HG03558 (cell line): ENCODE measurements around the gene METTL27.
"Not testable (repeated sequence)": the region's sequence is repeated elsewhere in the genome, so short reads cannot be mapped to it uniquely, and the experiment has no call there.

ENCODE experiments used
- ATAC-seq: cut with Tn5 transposase; IDR thresholded peaks from one replicate; pipeline ENCODE4 v1.9.1; 2021; ENCODE audit warnings: moderate number of reproducible peaks; ENCODE audit not compliant: unreplicated experiment; ENCODE audit errors: extremely low read depth

The METTL27 gene

DNA sequence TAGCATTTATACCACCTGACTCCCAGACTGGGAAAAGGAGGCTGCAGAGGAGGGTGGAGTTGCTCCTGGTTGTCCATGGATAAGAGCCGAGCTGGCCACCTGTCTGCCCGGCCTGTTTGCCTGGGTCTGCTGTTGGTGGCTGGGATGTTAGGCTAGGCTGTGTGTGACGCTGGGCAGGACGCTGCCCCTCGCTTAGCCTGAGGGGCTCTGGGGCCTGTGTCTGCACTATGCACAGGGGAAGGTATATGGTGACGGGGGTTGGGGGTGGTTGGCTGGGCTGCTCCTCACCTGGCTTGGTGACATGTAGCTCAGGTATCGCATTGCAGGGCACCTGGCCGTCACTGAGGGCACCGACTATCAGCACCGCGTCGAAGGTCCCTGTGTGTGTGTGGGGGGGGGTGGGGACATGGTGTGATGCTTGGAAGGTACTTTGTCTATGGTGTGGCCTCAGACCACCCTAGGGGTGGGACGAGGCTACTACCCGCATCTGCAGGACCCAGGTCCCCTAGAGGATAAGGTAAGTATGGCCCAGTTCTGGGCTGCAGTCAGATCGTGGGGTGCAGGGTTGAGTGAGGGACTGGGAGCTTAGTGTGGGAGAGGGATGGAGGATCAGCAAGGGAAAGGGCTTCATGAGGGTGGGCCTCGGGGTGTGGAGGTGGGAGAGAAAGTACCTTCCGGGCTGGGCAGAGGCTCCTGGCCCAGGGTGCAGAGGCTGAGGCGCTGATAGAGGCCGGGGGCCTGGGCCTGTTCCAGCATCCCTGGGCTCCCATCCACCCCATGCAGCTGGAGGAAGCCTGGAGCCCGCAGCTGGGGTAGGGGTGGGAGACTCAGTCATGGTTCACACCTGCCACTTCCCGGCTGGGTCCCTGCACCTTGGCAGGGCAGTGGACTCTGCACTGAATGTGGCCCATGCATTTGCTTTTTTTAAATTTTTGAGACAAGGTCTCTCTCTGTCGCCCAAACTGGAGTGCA is 2.3 kb downstream of the METTL27 start:
- ATAC-seq, result no peak

GRCh38 chr7:73839290-73839689 is 3.0 kb downstream of the METTL27 start:
- ATAC-seq, result no peak

- no peak for ATAC-seq
These were observed 3.7 kb downstream of the METTL27 start for GRCh38 chr7:73838642-73839041.

GRCh38 chr7:73837167-73837566 is 5.1 kb downstream of the METTL27 start:
- ATAC-seq, result not testable (repeated sequence)

GRCh38 chr7:73834626-73835191 is 7.6 kb downstream of the METTL27 start:
- no peak for ATAC-seq

DNA sequence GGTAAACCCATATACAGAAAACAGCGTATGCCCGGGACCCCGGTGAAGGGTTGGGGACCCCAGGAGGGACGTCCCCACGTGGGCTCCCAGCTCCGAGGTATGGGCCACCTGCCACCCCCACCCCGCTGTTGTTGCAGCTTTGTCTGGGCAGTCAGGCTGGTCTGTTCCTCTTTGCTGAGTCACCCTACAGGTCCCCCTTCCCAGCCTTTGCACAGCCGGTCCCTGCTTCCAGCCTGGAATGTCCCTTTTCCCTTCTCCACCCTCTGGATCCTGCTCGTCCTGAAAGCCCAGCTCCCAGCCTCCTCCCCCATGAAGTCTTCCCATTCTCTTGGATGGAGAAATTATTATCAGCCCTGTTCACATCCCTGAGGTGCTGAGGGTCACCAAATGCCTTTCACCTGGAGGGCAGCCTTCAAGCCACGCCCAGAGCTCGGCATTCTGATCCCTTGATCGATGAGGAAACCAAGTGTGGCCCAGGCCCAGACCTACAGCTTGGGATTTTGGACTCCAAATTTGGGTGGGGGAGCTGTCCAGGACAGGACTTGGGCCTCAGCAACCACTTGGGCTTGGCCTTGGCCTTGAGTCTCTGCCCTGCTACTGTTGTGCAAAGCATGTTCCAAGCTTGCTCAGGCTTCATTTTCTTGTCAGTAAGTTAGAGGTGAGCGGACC is 8.9 kb downstream of the METTL27 start:
- ATAC-seq, result no peak

DNA sequence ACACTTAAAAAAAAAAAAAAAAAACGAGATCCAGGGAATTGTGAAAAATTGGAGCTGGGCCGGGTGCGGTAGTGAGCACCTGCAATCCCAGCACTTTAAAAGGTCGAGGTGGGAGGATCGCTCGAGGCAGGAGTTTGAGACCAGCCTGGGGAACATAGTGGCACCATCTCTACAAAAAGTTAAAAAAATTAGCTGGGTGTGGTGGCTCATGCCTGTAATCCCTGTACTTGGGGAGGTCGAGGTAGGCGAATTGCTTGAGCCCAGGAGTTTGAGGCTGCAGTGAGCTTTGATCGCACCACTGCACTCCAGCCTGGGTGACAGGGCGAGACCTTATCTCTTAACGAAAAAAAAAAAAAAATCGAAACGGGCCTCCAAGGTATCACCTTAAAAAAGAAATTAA is 9.5 kb downstream of the METTL27 start:
- ATAC-seq, result no peak

DNA sequence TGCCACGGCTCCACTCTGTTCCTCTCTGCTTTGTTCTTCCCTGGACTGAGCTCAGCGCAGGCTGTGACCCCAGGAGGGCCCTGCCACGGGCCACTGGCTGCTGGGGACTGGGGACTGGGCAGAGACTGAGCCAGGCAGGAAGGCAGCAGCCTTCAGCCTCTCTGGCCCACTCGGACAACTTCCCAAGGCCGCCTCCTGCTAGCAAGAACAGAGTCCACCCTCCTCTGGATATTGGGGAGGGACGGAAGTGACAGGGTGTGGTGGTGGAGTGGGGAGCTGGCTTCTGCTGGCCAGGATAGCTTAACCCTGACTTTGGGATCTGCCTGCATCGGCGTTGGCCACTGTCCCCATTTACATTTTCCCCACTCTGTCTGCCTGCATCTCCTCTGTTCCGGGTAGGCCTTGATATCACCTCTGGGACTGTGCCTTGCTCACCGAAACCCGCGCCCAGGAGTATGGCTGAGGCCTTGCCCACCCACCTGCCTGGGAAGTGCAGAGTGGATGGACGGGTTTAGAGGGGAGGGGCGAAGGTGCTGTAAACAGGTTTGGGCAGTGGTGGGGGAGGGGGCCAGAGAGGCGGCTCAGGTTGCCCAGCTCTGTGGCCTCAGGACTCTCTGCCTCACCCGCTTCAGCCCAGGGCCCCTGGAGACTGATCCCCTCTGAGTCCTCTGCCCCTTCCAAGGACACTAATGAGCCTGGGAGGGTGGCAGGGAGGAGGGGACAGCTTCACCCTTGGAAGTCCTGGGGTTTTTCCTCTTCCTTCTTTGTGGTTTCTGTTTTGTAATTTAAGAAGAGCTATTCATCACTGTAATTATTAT is 10.3 kb downstream of the METTL27 start:
- ATAC-seq, result no peak

DNA sequence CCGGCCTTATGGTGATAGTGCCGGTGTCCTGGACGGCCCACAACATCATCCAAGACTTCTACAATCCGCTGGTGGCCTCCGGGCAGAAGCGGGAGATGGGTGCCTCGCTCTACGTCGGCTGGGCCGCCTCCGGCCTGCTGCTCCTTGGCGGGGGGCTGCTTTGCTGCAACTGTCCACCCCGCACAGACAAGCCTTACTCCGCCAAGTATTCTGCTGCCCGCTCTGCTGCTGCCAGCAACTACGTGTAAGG is 10.8 kb downstream of the METTL27 start:
- no peak for ATAC-seq

DNA sequence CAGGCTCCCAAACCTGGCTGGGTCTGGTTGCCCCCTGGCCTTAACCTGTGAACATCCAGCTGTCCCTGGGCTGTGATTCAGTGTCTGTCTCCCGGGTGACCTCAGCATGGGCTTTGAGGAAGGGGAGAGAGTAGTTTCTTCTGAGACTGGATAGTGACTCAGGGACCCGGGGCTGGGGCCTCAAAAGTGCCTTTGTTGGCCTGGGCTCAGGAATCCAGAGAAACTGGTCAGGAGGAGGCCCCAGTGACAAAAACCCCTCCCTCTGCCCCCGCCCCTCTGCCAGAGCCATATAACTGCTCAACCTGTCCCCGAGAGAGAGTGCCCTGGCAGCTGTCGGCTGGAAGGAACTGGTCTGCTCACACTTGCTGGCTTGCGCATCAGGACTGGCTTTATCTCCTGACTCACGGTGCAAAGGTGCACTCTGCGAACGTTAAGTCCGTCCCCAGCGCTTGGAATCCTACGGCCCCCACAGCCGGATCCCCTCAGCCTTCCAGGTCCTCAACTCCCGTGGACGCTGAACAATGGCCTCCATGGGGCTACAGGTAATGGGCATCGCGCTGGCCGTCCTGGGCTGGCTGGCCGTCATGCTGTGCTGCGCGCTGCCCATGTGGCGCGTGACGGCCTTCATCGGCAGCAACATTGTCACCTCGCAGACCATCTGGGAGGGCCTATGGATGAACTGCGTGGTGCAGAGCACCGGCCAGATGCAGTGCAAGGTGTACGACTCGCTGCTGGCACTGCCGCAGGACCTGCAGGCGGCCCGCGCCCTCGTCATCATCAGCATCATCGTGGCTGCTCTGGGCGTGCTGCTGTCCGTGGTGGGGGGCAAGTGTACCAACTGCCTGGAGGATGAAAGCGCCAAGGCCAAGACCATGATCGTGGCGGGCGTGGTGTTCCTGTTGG is 11.4 kb downstream of the METTL27 start, which contains the start of gene CLDN4:
Gene CLDN4 (plus strand): TSS at position 316 of the 903 bp plus-strand sequence. CDS start 206 bp downstream, at position 522.
- ATAC-seq, result no peak

DNA sequence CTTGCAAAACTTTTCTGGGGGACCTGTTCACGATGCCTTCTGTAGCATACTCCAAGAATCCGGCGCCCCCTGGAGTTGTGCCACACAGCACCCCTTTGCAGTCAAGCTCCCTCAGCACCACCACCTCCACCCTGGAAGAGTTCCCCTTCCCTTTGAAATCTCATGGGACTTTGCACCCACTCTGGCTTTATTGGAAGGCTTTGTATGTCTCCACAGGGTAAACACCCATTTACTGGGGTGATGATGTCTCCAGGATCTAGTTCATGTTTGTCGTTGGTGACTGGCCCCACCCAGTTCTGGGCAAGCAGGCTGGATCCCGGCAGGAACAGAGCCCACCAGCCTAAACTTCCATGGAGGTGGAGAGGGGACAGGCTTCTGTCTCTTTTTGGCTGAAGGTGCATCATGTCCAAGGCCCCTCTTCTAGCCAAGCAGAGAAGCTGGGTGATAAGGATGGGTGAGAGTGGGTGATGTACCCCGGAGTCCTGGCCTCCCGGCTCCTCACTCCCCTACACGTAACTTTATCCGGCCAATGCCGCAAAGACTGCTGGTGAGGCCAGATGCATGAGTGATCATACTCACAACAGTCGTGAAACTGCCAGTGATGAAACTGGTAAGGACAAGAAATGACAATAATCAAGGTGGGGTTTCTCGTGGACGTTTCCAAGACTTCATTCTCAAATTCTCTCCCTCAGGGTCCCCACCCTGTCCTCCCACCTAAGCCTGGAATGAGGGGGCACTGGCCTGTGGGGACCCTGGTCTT is 12.2 kb downstream of the METTL27 start:
- no peak for ATAC-seq

DNA sequence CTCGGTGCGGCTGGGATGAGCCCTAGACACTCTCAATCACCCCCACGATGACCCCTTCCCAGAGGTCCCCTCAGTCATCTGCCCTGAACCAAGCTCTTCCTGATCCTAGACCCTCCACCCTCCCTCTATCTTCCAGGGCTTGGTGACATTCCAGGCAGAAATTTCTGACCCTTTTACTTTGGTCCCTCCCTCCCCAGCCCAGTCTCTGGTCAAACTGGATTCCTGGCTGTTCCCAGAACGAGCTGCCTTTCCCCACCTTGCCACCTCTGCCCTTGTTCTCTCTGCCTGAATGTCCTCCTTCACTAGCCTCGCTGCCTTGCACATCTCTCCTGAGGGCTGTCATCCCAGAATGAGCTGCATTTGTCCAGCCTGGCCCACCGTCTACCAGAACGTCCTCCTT is 12.8 kb downstream of the METTL27 start:
- ATAC-seq, result no peak

DNA sequence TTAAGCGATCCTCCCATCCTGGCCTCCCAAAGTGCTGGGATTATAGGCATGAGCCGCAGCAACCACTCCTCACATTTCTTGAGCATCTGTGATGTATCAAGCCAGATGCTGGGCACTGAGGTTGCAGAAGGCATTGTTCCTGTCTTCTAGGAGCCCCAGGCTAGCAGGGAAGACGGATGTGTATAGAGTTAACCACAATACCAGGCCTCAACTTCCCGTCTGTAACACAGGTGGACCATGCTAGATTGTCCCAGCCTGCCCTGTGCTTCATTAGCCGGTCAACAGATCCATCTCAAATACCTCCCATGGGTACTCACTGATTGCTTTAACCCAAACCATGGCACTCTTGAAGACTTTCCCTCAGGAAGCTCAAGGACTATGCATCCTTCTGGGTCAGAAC is 13.3 kb downstream of the METTL27 start:
- no peak for ATAC-seq

DNA sequence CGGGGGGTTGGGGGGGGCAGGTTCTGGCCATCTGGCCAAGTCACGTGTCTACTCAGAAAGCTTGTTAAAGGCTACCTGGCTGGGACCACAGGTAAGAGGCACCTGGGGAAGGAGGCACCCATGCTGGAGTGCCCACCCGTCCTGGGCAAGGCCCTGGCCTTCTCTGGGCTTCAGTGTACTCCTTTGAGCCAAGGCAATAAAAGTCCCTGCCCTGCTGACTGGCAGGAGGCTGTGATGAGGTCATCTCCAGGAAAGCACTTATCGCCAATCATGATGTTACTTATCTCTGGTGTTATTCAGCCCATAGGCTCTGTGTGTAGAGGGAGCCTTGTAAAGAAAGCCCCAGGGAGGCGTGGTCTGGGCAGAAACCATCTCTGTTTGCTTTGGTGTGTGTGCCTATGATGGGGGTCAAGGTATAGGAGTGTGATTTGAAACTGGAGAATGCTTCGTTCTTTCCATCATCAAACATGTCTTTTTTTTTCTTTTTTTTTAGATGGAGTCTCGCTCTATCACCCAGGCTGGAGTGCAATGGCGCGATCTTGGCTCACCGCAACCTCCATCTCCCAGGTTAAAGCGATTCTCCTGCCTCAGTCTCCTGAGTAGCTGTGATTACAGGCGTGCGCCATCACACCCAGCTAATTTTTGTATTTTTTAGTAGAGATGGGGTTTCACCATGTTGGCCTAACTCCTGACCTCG is 14.1 kb downstream of the METTL27 start:
- no peak for ATAC-seq

DNA sequence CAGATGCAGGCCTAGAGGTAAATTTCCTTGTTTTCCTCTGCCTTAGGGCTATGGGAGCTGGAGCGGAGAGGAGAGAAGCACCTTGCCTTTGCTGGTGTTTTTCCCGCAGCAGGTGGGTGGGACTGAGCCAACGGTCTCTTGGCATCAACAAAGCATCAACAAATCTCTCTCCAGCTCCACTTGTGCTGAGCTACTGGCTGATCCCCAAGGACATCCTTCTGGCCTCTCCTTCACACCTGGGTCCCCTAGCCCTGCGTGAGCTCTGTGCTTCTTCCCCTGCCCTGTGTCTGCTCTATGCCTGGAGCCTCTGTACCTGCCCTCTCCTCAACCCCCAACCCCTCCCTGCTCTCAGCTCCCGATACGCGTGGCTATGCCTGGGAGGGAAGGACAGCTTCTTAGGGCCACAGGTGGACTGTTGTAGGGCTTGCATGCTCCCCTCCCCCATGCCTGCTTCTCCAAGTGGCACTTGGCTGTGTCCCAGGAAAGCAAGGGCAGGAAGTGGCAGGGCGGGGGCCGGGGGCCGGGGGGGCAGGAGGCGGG is 14.7 kb downstream of the METTL27 start:
- ATAC-seq, result no peak

- ATAC-seq, result no peak
These were observed 17.3 kb downstream of the METTL27 start for GRCh38 chr7:73824986-73825385.

DNA sequence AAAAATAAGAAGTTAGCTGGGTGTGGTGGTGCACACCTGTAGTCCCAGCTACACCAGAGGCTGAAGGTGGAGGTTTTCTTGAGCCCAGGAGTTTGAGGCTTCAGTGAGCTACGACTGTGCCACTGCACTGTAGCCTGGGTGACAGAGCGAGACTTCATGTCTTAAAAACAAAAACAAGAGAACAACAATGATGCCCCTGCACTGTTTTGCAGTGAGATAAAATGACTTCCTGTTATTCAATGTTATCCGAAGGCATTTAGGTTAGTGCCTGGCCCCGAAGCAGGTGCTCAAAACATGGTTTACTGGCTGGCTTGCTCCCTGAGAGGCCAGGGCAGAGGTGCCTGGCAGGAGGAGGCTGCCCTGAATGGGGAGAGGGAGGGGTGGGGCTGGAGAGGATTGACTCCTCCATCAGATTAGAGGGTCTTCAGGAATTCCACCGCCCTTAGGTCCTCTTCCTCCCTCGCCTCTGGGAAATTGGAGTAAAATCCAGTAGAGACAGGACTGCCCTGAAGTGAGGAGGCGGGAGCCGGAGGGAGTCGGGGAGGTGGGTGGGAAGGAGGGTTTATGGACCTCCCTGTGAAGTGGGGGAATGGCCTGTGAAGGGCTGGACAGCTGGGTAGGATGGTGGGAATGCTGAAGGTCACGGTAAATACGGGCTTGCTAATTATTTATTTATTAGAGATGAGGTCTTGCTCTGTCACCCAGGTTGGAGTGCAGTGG is 18.3 kb downstream of the METTL27 start:
- no peak for ATAC-seq
